Karpas-422 (cell line): Measurements from ENCODE around the gene DPEP2NB. TPM values are rescaled to one million over a fixed set of nuclear protein-coding genes. Genes with fewer than 3 reads are reported as not detected.
"Not testable (repeated sequence)": the region's sequence is repeated elsewhere in the genome, so short reads cannot be mapped to it uniquely, and the experiment has no call there.

Source experiments
- DNase-seq: peaks from one replicate; pipeline ENCODE4 v3.0.0-alpha.2; 2015
- H2AFZ ChIP-seq: fragments of 200-600 bp; sonication (generic); 2 replicates; pipeline ENCODE4 v1.6.1; 2014; ENCODE audit warnings: antibody characterized with exemption, low read length, mixed read lengths
- H3K27ac ChIP-seq: fragments of 200-600 bp; sonication (generic); 2 replicates; pipeline ENCODE4 v1.5.1; 2014; ENCODE audit warnings: mild to moderate bottlenecking, low read length, moderate library complexity
- H3K27me3 ChIP-seq: fragments of 200-600 bp; sonication (generic); 2 replicates; pipeline ENCODE4 v1.6.1; 2014; ENCODE audit warnings: low read length, mixed read lengths
- H3K36me3 ChIP-seq: fragments of 200-600 bp; sonication (generic); 2 replicates; pipeline ENCODE4 v1.6.1; 2014; ENCODE audit warnings: low read length, mixed read lengths; ENCODE audit not compliant: insufficient read depth
- H3K4me1 ChIP-seq: fragments of 200-600 bp; sonication (generic); 2 replicates; pipeline ENCODE4 v1.6.1; 2014; ENCODE audit warnings: mild to moderate bottlenecking, low read length, mixed read lengths
- H3K4me2 ChIP-seq: fragments of 200-600 bp; sonication (generic); 2 replicates; pipeline ENCODE4 v1.6.1; 2014; ENCODE audit warnings: low read length, low read depth, mild to moderate bottlenecking; ENCODE audit not compliant: poor library complexity, severe bottlenecking
- H3K4me3 ChIP-seq: fragments of 200-600 bp; sonication (generic); 2 replicates; pipeline ENCODE4 v1.5.1; 2014; ENCODE audit warnings: mild to moderate bottlenecking, antibody characterized with exemption, low read length, mixed read lengths
- H3K79me2 ChIP-seq: fragments of 200-600 bp; sonication (generic); 2 replicates; pipeline ENCODE4 v1.6.1; 2014; ENCODE audit warnings: mild to moderate bottlenecking, low read length, mixed read lengths
- H3K9ac ChIP-seq: fragments of 200-600 bp; sonication (generic); 2 replicates; pipeline ENCODE4 v1.6.0; 2014; ENCODE audit warnings: low read length
- H3K9me2 ChIP-seq: fragments of 200-600 bp; sonication (generic), shearing (Covaris generic); replicated peaks from 2 replicates; pipeline ENCODE4 v1.6.0; 2014; ENCODE audit warnings: mild to moderate bottlenecking, low read length, moderate library complexity; ENCODE audit not compliant: insufficient read depth
- H3K9me3 ChIP-seq: fragments of 300-700, 200-600 bp; sonication (generic); 2 replicates; pipeline ENCODE4 v1.6.1; 2014; ENCODE audit warnings: low read length, mixed read lengths
- H4K20me1 ChIP-seq: fragments of 200-600 bp; sonication (generic); 2 replicates; pipeline ENCODE4 v1.6.1; 2014; ENCODE audit warnings: mild to moderate bottlenecking, antibody characterized with exemption, low read length, low read depth; ENCODE audit not compliant: insufficient read depth
- total RNA-seq: library from RNA; depleted of rRNA; stranded (reverse); fragments of >200 nt; shearing (Covaris generic); gene quantifications from 2 replicates; pipeline ENCODE4 v1.2.3, GENCODE V29; 2014; ENCODE audit warnings: low replicate concordance

The DPEP2NB gene
- total RNA-seq, 1 experiment from 2014 or later = not detected

DNA sequence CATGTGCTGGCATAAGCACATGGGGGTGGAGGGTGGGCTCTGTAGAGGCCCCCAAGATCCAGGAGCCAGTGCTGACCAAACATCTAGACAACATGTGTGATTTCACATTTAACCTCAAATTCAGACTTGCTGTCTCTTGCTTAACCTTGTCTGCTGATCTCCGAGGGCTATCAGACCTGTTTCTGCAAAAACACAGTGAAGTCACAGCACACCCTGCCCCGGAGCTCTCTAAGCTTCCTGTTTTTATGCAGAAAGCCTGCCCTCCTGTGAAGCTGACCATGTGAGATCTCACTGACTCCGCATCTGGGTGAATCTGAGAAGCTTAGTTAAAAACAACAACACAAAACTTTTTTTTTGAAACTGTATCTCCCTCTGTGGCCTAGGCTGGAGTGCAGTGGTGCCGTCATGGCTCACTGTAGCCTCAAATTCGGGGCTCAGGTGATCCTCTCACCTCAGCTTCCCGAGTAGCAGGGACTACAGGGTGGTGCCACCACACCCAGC, 9.9 kb downstream of the DPEP2NB start:
- H3K4me1 ChIP-seq = peaks cover 7% of the 10 kb centered on the region
- H3K4me3 ChIP-seq = no peak overlapping the region
- H3K36me3 ChIP-seq = no peaks in the 10 kb centered on the region
- H3K4me2 ChIP-seq = no peak overlapping the region
- H3K27me3 ChIP-seq = no peaks in the 10 kb centered on the region
- DNase-seq = peak; percentile 65
- H3K27ac ChIP-seq = no peak overlapping the region
- H3K9me2 ChIP-seq = no peaks in the 10 kb centered on the region
- no peaks in the 10 kb centered on the region for H3K9me3 ChIP-seq
- H4K20me1 ChIP-seq = no peaks in the 10 kb centered on the region
- 0 out of 2 replicates have a peak overlapping the region, but pooled peaks have one; percentile 30 for H3K9ac ChIP-seq
- no peaks in the 10 kb centered on the region for H3K79me2 ChIP-seq
- peak overlapping the region; percentile 90 for H2AFZ ChIP-seq

DNA sequence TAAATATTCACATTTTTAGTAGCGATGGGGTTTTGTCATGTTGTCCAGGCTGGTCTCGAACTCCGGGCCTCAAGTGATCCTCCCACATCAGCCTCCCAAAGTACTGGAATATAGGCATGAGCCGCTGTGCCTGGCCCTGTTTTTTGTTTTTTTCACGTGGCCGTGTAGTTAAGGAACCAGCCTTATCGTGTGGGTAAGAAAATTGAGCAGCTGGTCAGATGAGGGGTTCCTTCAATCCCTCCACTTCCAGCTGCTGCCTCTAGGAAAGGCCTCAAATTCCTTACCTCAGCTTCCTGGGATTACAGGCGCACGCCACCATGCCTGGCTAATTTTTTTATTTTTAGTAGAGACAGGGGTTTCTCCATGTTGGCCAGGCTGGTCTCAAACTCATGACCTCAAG, 10.5 kb downstream of the DPEP2NB start:
- Histone ChIP-seq H3K4me1 (peaks cover 12% of the 10 kb centered on the region), H3K9me2 (no peaks in the 10 kb centered on the region), H3K79me2 (no peaks in the 10 kb centered on the region), H4K20me1 (no peaks in the 10 kb centered on the region), H3K27me3 (no peaks in the 10 kb centered on the region), H2AFZ (peak overlapping the region; percentile 90; the same call in 1 of the 2 replicates), H3K4me2 (no peak overlapping the region), H3K9ac (no peak overlapping the region), H3K36me3 (no peaks in the 10 kb centered on the region), H3K4me3 (no peak overlapping the region), H3K27ac (no peak overlapping the region), H3K9me3 (no peaks in the 10 kb centered on the region)
- DNase-seq = no peak

DNA sequence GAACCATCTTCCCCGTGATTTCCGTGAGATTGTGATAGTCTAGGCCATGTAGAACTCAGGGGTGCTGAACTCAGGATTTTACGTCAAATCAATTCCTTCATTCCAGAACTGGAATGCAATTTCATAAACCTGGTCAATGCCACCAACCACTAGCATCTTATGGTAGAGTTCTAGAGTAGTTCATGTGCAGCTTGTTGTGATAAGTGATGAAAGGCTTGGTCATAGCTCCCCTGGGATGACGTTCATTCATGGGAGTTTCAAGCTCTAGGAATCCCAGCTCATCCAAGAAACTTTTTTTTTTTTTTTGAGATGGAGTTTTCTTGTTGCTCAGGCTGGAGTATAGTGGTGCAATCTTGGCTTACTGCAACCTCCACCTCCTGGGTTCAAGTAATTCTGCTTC, 12.7 kb downstream of the DPEP2NB start:
- Histone ChIP-seq H3K9me2 (no peaks in the 10 kb centered on the region), H3K4me2 (no peak overlapping the region), H3K4me1 (peaks cover 24% of the 10 kb centered on the region), H3K9ac (no peak overlapping the region), H3K27me3 (no peaks in the 10 kb centered on the region), H3K4me3 (no peak overlapping the region), H4K20me1 (no peaks in the 10 kb centered on the region), H3K9me3 (no peaks in the 10 kb centered on the region), H3K27ac (no peak overlapping the region), H2AFZ (no peak overlapping the region), H3K79me2 (no peaks in the 10 kb centered on the region), H3K36me3 (no peaks in the 10 kb centered on the region)
- no peak for DNase-seq

DNA sequence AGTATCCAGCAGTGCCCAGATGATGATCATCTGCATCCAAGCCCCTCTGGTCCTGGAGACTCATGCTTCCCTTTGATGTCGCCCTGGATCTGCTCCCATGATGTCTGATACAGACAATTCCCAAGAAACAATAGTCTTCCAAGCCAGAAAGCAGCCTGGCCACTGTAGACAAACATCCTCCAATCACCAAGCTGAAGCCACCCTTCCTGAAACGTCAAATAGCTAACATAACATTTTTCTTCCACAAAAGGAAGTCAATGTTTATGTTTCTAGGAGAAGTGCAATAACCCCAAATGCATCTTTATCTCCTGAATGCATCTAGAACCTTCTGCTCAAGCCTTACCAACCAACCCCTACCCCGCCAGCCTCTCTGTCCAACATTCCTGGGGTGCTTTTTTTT, 15.3 kb downstream of the DPEP2NB start:
- no peak for DNase-seq
- Histone ChIP-seq H3K4me3 (peak overlapping the region; percentile 50), H3K79me2 (no peaks in the 10 kb centered on the region), H3K4me1 (peaks cover 31% of the 10 kb centered on the region), H4K20me1 (no peaks in the 10 kb centered on the region), H3K27ac (peak overlapping the region; percentile 74), H3K9me2 (no peaks in the 10 kb centered on the region), H3K36me3 (no peaks in the 10 kb centered on the region), H3K9ac (peak overlapping the region; percentile 58), H2AFZ (peak overlapping the region; percentile 74), H3K9me3 (no peaks in the 10 kb centered on the region), H3K27me3 (no peaks in the 10 kb centered on the region), H3K4me2 (peak overlapping the region; percentile 61)

DNA sequence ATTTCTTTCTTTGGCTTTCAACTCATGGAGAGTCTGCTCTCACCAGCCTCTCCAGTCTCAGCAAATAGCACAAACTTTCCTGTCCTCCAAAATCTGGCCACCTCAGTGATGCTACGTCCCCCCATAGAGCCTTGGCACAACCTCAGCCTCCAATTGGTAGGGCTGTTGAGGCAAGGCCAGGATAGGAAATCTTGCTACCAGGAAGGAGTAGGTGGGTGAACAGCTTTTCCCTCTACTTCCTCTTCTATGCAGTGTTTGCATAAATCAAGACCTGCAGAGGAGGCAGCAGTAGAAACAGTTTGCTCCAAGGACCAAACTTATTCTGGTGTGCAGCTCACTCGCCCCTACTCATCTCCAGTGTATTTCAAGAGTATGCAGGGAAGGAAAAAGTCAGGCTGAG, 15.7 kb downstream of the DPEP2NB start:
- Histone ChIP-seq H3K4me3 (peak overlapping the region; percentile 50), H3K9me2 (no peaks in the 10 kb centered on the region), H2AFZ (peak overlapping the region; percentile 74), H3K9ac (peak overlapping the region; percentile 58), H3K4me1 (peaks cover 35% of the 10 kb centered on the region), H3K79me2 (no peaks in the 10 kb centered on the region), H4K20me1 (no peaks in the 10 kb centered on the region), H3K27me3 (no peaks in the 10 kb centered on the region), H3K27ac (peak overlapping the region; percentile 74), H3K36me3 (no peaks in the 10 kb centered on the region), H3K9me3 (no peaks in the 10 kb centered on the region), H3K4me2 (peak overlapping the region; percentile 61)
- peak; percentile 84 for DNase-seq

DNA sequence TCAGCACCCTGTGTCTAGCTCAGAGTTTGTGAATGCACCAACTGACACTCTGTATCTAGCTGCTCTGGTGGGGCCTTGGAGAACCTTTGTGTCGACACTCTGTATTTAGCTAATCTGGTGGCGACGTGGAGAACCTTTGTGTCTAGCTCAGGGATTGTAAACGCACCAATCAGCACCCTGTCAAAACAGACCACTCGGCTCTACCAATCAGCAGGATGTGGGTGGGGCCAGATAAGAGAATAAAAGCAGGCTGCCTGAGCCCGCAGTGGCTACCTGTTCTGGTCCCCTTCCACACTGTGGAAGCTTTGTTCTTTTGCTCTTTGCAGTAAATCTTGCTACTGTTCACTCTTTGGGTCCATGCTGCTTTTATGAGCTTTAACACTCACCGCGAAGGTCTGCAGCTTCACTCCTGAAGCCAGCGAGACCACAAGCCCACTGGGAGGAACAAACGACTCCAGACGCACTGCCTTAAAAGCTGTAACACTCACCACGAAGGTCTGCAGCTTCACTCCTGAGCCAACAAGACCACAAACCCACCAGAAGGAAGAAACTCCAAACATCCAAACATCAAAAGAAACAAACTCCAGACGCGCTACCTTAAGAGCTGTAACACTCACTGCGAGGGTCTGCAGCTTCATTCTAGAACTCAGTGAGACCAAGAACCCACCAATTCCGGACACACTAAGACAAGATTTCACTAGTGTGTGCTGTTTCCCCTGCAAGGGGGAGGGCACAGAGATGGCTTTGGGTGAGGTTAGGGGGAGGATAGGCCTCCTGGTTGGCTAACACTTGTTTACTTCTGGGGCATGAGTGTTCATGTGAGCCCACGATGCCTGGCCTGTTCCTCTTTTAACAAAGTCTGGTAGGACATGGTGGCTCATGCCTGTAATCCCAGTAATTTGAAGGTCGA, 16.7 kb downstream of the DPEP2NB start, which contains the start of gene DPEP2:
Gene DPEP2 (minus strand): TSS at position 706 of the 910 bp plus-strand sequence. CDS start 6,272 bp downstream, outside the sequence.
- H3K36me3 ChIP-seq, H3K9me3 ChIP-seq, H4K20me1 ChIP-seq, H3K9me2 ChIP-seq, H3K27me3 ChIP-seq, DNase-seq, H3K79me2 ChIP-seq: not testable (repeated sequence)
- H2AFZ ChIP-seq = peak within 1 kb of the TSS; percentile 74
- H3K4me1 ChIP-seq = peaks cover 35% of the 10 kb centered on the region
- peak within 1 kb of the TSS; percentile 61 for H3K4me2 ChIP-seq
- peak within 1 kb of the TSS; percentile 58 for H3K9ac ChIP-seq
- H3K27ac ChIP-seq = peak within 1 kb of the TSS; percentile 74
- H3K4me3 ChIP-seq = peak within 1 kb of the TSS; percentile 50

DNA sequence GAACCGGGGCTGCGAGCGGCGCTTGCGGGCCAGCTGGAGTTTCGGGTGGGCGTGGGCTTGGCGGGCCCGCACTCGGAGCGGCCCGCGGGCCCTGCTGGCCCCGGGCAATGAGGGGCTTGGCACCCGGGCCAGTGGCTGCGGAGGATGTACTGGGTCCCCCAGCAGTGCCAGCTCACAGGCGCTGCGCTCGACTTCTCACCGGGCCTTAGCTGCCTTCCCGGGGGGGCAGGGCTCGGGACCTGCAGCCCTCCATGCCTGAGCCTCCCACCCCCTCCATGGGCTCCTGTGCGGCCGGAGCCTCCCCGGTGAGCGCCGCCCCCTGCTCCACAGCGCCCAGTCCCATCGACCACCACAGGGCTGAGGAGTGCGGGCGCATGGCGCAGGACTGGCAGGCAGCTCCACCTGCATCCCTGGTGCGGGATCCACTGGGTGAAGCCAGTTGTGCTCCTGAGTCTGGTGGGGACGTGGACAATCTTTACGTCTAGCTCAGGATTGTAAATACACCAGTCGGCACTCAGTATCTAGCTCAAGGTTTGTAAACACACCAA, 17.4 kb downstream of the DPEP2NB start:
- not testable (repeated sequence) for H3K36me3 ChIP-seq, H3K9me3 ChIP-seq, H2AFZ ChIP-seq, H3K4me3 ChIP-seq, H3K79me2 ChIP-seq, H3K27me3 ChIP-seq, H3K9ac ChIP-seq, H3K4me2 ChIP-seq, H3K9me2 ChIP-seq, H3K27ac ChIP-seq, DNase-seq, H4K20me1 ChIP-seq
- H3K4me1 ChIP-seq = peaks cover 40% of the 10 kb centered on the region

DNA sequence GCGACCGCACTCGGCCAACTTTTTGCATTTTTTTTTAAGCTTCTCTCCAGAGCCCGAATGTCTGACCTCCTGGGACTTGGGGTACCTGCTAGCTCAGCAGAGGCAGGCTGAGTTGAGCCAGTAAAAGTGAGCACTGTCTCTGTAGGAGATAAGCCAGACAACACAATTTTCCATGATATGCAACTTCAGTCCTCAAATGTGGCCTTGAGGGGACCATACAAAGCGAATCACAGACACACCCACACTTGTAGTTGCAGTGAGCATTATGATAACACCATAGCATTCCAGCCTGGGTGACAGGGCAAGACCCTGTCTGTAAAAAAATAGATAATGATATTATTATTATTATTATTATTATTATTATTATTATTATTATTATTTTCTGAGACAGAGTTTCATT, 19.0 kb downstream of the DPEP2NB start:
- Histone ChIP-seq H2AFZ (no peak overlapping the region), H3K36me3 (no peaks in the 10 kb centered on the region), H3K9ac (no peak overlapping the region), H3K79me2 (no peaks in the 10 kb centered on the region), H3K4me1 (peaks cover 49% of the 10 kb centered on the region), H3K9me3 (no peaks in the 10 kb centered on the region), H4K20me1 (no peaks in the 10 kb centered on the region), H3K9me2 (no peaks in the 10 kb centered on the region), H3K27me3 (no peaks in the 10 kb centered on the region), H3K4me2 (peak overlapping the region; percentile 29), H3K4me3 (no peak overlapping the region), H3K27ac (no peak overlapping the region)
- DNase-seq = no peak
